Neural cell (in vitro differentiated cells): ENCODE measurements around the gene CYGB.

Source experiments
- CTCF ChIP-seq: fragments of 450-650 bp; IDR thresholded peaks from 2 replicates; pipeline ENCODE4 v1.5.1; 2014; ENCODE audit warnings: antibody characterized with exemption, mild to moderate bottlenecking, moderate library complexity; ENCODE audit not compliant: poor library complexity, severe bottlenecking
- EP300 ChIP-seq: fragments of 450-650 bp; conservative IDR thresholded peaks from 2 replicates; pipeline ENCODE4 v1.6.1; 2014; ENCODE audit warnings: antibody characterized with exemption, mild to moderate bottlenecking, moderate library complexity; ENCODE audit not compliant: poor library complexity, severe bottlenecking
- EZH2 ChIP-seq: fragments of 200-600, 300-800 bp; shearing (Covaris generic), sonication (generic); IDR thresholded peaks from 2 replicates; pipeline ENCODE4 v1.6.1; 2014; ENCODE audit warnings: antibody characterized with exemption, low read length, borderline replicate concordance, mild to moderate bottlenecking; ENCODE audit not compliant: insufficient read depth, poor library complexity, severe bottlenecking
- MXI1 ChIP-seq: fragments of 450-650 bp; conservative IDR thresholded peaks from 2 replicates; pipeline ENCODE4 v1.6.1; 2014; ENCODE audit warnings: antibody characterized with exemption, mild to moderate bottlenecking; ENCODE audit not compliant: poor library complexity, severe bottlenecking
- POLR2AphosphoS5 ChIP-seq: IDR thresholded peaks from 2 replicates; pipeline ENCODE4 v1.6.1; 2012
- REST ChIP-seq: IDR thresholded peaks from 2 replicates; pipeline ENCODE4 v1.6.1; 2012; ENCODE audit warnings: borderline replicate concordance

- TF ChIP-seq POLR2AphosphoS5 (no peak), CTCF (no peak), REST (no peak), EZH2 (no peak), EP300 (no peak), MXI1 (no peak)
Observed at GRCh38 chr17:76572201-76572910, 34.8 kb upstream of the CYGB start.
